ENCODE results near the gene TBC1D16.

The TBC1D16 gene

DNA sequence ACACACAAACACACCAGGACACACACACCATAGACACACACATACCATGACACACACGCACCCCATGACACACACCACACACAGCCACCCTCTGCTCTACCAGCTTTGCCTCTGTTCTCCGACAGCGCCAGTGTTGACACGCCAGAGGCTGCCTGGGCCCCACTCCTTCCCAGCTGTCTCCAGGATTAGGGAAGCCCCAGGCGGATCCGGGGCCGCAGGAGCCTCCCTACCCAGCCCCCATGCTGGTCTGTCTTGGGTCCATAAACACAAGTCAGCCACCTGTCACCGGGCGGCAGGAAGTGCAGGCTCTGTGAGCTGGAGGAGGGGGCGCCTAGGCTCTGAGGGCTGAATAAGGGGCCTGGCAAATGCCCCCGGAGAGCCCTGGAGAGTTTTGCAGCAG, 10.5 kb downstream of the TBC1D16 start:
- no peak for DNase-seq

DNA sequence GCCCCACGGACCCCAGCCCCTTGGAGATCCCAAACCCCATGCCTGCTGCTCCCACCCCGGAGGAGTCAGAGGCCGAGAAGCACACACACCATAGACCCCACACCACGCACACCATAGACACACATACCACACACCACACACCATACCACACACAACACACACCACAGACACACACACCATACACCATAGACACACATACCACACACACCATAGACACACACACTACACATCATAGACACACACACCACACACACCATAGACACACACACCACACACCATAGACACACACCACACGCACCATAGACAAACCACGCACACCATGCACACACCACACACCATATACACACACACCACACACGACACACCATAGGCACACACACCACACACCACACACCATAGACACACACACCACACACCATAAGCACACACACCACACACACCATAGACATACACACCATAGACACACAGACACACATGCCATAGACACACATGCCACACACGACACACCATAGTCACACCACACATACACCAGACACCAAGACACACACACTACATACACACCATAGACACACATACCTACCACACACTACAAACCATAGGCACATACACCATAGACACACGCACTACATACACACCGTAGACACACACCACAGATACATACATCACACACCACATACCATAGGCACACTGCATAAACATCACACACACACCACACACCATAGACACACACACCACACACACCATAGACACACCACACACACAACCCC, 11.3 kb downstream of the TBC1D16 start:
- no peak for DNase-seq

DNA sequence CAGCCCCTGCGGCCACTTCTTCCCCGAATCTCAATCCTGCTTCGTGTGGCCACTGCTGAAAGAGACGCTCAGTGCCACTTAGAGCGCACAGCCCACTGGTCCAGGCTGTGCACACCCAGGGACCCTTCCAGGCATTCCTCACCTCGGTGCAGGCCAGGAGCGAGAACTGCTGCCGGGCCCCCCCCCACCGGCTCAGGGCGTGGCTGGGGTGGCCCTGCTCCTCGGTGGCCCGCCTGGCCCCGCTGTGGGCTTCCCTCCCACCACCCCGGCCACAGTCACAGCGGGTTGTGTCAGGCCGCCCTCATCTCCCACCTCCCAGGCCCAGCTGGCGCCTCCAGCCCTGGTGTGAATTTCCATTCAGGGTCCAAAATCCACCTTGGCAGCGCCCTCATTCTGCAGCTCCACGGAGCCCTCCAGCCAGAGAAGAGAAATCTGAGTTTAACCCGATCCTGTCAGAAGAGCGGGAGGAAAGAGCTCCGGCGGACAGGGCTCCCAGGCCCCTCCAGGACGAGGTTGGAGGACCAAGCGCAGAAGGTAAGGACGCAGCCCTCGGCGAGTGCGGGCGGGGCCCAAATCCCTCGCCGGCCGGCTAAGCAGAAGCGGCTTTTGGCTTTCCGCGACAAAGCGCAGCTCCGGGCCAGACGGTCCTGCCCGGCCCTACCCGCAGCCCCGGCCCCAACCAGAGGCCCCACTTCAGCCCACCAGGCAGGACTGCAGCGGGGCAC, 12.0 kb downstream of the TBC1D16 start:
- DNase-seq = no peak

DNA sequence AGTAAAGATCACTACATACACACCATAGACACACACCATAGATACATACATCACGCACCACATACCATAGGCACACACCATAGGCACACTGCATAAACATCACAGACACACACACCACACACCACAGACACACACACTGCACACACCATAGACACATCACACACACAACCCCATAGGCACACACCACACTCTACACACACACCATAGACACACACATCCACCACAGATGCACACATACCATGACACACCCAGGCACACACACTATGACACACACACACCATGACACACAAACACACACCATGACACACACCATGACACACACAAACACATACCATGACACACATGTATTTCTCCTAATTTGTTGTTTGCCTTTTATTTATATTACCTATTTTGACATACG, 14.1 kb downstream of the TBC1D16 start:
- DNase-seq = no peak

DNA sequence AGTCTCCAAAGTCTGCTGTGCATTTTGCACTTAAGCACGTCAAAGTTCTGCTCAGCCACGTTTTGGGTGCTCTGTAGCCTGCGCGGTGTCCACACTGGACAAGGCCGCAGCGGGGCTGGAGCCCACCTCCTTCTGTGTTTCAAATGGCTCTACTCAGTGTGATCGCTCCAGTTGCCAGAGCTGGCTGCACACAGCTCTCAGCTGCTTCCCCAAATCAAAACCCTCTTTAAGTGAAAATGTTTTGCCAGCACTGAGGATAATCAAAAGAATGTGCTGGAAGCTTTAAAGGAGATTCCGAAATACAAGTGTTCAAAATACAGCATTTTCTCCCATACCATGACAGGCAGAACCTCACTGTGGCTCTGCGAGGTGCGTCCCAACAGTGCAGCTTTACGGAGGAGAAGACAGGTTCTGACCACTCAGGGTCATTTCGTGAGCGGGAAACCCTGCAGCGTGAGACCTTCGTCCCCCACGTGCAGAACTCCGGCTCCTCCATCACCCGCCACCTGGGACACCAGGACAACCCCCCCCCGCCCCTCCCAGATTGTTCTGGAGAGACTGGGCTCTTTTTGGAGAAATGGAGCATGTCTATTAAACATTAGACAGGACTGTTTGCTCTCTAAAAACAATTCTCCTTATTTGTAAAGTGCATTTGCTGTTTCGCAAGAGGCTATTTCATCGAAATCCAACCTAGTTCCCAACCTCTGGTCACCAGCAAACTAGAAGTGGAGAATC, 16.6 kb downstream of the TBC1D16 start:
- DNase-seq = no peak

DNA sequence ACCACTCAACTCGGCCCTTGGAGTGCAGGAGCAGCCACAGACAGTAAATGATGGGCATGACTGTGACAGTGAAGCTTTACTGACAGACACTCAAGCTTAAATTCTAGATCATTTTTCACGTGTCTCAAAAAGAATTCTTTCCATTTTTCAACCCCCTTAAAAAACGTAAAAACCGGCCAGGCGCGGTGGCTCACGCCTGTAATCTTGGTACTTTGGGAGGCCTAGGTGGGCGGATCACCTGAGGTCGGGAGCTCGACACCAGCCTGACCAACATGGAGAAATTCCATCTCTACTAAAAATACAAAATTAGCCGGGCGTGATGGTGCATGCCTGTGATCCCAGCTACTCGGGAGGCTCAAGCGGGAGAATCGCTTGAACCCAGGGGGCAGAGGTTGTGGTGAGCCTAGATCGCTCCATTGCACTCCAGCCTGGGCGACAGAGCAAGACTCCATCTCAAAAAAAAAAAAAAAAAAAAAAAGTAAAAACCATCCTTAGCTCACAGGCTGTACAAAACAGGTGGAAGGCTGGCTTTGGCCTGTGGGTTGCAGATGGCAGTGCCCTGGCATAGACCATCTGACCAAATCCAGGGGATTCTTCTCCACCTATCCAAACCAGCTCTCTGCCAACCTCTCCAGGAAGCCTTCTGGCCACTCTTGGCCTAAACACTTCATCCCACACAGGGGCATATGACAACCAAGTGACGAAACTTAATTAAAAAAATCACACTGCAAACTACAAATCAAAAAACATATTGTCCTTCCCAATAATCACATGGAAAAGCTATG, 18.3 kb downstream of the TBC1D16 start:
- no peak for DNase-seq

DNA sequence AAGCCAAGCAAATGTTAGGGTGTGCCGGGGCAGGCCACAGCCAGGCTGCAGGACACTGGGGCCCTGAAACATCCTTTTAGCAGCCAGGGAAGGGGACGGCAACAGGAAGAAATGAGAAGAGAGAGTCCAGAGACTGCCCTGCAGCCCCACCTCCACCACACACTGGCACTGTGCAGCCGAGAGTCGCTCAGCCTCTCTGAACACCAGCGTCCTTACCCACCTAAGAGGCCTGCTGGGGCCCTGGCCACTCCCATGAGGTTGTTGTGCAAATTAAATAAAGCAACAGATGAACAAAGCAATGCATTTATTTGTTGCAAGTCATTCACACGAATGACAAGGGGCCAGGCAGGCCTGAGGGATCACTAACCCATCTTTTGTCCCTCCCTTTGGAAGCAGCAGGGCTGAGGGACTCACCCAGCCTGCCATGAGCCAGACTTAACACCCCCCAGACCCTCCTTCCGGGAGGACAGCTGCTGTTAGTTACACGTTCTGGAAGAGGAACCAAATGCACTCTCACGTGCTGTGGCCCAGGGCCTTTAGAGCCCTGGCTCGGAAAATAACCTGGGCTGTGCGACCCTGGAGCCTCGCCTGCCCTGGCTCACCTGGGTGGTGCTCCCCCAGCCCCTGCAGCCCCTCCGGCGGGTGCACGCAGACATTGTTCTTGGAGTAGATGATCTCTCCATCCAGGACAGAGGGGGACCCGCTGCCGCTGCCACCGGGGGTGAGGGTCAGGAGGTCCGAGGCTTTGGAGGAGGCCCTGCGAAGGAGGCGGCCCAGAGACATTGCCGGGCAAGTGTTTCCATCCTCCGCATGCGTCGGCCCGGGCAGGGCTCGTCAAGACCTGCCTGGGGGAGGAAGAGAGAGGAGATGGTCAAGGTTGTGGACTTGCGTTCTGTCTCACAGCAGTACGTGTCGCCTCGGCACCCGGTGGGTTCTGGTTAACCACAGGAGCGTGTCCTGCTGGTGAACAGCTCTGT, 22.6 kb downstream of the TBC1D16 start:
- DNase-seq = no peak

DNA sequence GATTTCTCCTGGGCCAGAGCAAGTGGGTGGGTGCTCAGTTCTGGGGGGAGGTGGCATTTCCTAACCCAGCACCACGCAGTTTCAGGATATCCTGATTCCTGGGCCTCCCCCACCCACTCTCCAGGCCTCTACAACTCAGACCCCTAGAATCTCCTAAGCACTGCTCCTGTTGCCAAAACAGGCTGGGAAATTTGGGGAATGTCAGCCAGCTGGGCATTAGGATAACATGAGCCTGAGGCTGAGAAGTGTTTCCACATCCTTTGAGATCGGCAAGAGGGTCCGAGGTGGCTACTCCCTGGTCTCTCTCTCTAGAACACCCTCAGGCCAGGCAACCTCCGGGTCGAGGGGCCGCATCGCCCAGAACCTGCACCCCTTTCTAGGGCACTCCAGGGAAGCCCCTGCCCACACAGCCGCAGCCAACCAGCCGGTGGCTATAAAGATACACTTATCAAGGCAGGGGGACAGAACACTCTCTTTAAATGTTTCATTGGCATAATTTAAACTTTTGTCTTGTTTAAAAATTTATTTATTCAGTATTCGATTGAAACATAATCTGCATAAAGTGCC, 23.6 kb downstream of the TBC1D16 start:
- DNase-seq = no peak

DNA sequence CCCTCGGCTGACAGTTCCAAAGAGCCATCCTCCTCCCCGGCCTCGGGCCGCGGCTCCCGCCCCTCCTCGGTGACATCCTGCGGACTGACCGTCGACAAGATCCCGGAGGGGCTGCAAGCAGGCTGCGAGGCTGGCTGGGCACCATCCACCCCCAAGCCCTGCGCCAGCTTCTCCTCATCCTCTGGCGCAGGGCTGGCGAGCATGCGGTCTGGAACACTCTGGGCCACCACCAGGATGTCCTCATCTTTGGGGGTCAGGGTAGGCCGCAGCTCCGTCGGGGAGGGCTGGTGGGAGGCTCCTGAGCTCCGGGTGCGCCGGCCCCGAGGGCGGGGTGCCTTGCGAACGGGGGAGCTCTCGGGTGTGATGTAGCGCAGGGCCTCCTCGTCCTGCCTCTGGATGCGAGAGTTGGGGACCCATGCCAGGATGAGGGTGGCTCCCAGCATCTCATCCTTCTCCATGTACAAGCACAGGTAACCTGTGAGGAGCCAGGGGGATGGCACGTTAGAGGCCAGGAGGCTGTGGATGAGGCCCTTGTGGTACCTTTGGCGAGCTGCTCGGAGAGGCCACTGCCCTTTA, 25.3 kb downstream of the TBC1D16 start:
- no peak for DNase-seq

DNA sequence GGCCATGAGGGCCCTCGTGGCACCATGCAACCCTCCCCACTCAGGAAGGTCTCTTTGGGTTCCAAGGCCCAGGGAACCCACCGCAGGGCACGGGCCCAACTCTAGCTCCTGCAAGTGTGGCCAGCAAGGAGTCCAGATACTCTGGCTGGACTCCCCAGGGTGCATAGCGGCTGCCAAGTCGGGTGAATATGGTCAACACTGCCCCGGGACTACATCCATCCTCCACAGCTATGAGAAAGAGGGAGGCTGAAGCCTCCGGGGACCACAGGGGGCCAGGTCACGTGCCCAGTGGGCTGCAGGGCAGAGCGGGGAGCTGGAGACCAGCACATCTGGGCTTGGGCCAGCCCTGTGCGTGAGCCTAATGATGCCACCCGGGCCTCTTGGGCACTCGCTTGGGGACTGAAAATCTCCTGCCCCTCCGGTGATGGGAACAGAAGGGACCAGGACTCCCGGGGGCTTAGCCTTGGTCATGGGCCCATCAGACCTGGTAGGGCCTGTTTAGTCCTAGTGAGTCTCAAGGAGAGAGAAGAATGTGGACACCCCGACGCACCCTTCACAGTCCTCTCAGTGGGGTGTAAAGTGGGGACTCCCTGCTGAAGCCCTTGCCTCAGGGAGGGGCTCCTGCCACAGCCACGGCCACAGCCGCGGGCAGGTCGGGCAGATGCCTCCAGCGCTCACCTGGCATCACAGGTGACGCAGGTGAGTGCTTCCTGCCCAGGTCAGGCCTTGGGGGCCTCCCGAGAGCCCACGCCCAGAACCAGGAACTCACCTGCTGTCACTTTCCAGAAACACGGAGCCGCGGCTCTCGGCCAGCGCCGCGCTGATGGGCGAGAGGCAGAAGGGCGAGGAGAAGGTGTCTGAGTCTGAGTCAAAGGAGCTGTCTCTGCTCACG, 26.0 kb downstream of the TBC1D16 start:
- DNase-seq = no peak

DNA sequence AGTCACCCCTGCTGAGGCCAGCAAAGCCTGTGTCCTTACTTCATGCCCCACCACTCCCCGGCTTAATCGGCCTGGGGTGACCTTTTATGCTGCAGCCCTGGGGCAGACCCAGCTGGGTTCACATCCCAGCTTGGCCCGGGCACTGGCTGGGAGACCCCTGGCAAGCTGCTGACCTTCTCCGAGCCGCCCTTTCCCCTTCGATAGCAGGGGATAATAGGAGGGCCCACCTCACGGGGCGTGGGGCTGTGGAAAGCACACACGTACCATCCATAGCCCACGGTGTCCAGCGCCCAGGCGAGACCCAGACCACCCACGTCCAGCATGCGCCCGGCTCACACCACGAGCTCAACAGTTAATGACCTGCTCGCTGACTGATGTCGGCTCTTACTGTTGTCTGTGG, 26.8 kb downstream of the TBC1D16 start:
- no peak for DNase-seq

DNA sequence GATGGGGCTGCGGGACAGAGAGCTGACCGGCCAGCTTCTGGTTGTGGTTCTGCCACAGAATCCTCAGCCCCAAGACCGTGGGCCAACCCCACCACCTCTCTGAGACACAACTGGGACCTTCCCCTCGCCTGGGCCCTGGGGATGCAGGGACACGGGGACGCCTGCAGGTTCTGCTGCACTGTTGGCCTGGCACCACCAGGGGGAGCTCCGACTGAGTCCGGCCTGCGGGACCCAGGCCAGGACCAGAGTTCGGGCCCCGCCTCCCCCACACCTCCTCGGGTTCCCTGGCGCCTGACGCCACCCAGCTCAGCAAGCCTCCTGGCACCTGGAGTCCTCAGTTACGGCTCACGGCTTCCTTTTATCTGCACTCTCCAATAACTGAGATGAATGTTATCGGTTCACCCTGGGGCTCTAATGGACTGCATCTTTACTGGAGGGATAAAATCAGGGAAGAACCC, 27.3 kb downstream of the TBC1D16 start:
- peak; percentile 71 to 87 (median 83) for DNase-seq

DNA sequence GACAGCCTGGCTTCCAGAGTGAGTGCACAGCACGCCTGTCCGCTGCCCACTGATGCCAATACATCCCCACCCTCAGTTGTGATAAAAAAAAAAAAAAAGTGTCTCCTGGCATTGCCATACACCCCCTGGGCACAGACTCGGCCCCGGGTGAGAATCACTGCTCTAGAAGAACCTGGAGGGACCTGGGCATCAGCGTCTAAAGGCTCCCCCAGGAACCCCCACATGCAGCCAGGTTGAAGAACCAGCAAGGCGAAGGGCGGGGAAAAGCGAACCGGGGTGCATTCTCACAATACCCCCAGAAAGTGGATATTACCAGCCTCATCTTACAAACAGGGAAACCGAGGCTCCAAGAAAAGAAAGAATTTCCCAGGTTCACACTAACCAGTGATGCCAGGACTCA, 27.7 kb downstream of the TBC1D16 start:
- no peak for DNase-seq

DNA sequence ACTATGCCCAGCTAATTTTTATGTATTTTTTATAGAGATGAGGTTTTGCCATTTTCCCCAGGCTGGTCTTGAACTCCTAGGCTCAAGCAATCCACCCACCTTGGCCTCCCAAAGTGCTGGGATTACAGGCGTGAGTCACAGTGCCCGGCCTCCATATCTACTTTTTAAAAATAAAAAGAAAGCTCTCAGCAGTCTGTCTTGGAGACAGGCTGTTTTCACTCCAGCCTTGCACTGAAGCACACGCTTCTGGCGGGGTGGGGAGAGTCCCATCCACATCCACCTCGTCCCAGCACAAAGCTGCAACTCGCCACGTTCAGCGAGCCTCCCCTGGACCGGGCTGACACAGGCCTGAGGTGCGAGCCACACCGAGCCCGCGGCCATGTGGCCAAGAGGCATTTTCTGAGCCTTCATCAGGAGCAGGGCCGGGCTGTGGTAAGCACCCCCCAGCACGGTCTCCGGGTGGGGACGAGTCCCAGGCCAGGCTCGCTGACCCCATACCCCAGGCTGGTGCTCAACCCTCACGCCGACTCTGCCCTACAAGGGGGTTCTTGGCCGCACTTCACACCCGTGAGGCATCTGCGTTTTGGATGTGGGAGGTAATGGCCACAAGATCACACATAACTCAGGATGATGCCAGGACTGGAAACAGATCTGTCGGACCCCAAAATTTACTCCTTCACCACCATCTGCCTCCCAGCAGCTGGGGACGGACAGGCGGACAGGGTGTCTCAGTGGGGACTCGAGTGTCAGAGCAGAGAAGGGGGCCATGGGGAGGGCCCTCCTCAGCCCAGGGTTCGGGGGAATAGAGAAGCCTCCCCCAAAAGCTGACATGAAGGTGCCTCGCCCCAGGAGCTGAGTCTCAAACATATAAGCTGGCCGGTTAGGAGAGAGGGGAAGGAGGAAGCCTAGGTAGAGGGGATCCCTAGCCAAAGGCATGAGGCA, 28.6 kb downstream of the TBC1D16 start:
- no peak for DNase-seq

DNA sequence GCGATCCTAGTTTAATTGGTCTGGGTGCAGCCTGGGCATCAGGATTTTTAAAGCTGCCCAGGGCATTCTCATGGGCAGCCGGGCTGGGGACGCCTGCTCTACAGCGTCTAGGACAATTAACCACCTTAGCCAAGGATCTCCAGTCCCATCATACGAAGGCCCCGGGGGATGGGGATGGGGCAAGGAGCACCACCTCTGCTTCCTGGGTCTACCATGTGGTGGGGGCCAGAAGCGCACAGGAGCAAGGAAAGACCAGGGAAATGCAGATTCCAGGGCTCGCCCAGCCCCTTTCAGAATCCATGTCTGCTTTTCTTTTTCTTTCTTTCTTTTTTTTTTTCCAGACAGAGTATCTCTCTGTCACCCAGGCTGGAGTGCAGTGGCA, 29.3 kb downstream of the TBC1D16 start:
- DNase-seq = no peak

DNA sequence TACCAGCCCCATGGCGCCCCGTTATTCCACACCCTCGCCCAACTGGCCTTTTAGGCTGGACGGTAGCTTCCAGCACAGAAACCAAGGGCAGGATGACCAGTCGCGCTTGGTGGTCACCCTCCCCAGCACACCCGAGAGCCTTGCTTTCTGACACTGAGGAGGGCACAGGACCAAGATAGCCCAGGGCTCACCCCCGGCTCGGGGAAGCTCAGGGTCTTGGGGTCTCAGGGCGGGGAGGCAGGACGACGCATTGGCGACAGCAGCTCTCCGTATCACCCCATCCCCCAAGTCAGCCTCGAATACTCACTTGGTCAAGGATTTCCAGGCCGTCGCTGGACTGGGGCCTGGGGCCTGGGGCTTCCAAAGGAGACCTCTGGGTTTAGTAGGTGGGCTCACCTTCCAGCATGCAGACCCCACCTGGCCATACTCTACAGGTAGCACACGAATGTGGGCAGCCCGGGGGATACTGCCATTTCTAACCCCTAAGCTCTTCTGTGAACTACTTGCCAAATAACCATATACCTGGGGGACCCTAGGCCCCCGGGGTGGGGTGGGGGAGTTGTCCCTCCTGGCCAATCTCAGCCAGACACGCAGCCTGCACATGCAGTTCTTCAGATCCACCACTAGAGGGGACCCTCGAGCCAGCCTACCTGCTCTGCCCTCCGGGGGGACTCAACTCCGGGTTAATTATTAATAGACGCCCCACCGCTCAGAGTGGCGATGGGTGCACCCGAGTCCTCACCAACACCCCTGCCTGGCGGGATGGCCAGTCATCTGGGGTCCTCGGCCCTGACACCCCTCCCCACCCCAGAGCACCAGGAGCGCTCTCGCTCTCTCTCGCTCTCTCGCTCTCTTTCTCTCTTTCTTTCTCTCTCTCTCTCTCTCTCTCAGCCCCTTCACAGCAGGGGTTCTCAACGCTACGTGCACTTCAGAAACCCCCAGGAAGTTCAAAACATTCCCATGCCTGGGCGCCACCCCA, 30.0 kb downstream of the TBC1D16 start:
- DNase-seq = peak; percentile 51 to 67 (median 61)

DNA sequence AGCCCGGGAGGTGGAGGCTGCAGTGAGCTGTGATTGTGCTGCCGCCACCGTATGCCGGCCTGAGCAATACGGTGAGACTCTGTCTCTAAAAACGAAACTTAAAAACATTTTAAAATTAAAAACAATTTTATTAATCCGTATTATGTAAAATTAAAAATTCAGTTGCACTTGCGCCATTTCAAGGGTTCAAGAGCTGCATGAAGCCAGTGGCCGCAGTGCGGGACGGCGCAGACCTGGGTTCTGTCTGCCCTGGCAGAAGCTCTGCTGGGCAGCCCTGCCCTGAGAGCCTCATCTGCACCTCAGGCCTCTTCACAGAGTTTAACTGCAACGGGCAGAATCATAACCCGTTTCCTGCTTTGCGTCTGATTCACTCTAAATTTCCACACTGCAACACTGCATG, 31.7 kb downstream of the TBC1D16 start:
- DNase-seq = no peak
